ENCODE measurements around the gene KCND2. TPM values are rescaled to one million over a fixed set of nuclear protein-coding genes. Genes with fewer than 3 reads are reported as not detected.

The KCND2 gene
- total and polyA plus RNA-seq, 7 donors, result 0.04 to 2.7 (median 0.15) TPM

DNA sequence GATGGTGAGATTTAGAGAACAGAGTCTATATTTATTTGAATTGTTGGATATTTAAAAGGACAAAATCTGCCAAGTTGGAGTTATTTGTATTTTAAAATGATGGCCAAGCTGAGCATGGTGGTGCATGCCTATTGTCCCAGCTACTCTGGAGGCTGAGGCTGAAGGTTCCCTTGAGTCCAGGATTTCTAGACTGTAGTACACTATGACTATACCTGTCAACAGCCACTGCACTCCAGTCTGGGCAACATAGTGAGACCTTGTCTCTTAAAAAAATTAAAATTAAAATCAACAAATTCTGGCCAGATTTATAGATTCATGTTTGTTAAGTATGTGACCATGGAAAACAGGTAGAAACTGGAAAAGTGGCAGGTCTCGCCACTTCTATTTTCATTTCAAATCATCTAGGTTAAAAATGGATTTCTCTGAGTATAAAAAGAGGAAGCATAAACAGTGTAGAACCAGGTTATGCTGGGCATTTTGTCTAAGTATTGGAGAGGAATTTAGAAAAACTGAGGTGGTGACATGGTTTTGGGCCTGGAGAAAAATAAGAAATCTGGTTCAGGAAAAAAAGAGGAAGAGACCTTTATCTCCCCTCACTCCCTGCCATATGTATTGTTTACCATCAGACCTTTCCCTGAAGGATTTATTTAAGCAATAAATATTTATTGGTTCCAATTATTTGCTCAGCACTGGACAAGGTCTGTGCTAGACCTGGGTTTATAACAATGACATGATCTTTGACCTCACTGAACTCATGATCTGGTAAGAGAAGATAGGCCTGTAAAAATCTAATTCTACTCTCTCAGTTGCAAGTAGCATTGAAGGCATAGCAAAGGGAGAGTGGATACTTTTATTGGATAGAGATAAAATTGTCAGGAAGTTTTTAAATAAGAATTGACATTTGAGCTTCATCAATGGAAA, 450.8 kb downstream of the KCND2 start:
- Histone ChIP-seq H3K27me3 (ENCODE audit: insufficient read depth in 3 of 3, low read length in 2 of 3) (no peaks in the 10 kb centered on the region), H3K9me3 (no peaks in the 10 kb centered on the region), H3K4me3 (no peak overlapping the region), H3K27ac (no peak overlapping the region), H3K36me3 (ENCODE audit: insufficient read depth in 1 of 2, low read depth in 1 of 2) (no peaks in the 10 kb centered on the region), H3K4me1 (no peaks in the 10 kb centered on the region)
- no peak for TF ChIP-seq CTCF (IDR thresholded peaks at IDR 0.05)
- 97 to 100% (median 97%) methylated on average over 1 of the region's 1 CpG for WGBS, 3 donors
- intact Hi-C loops (cut with DNase I), result no loop called here
- DNase-seq (no peak), ATAC-seq (no peak)

- DNase-seq, result no peak
- H3K4me3 ChIP-seq, result no peak overlapping the region
- no peak for TF ChIP-seq CTCF (IDR thresholded peaks at IDR 0.05)
- H3K4me1 ChIP-seq, result no peaks in the 10 kb centered on the region
- no peaks in the 10 kb centered on the region for H3K9me3 ChIP-seq
- intact Hi-C loops (cut with DNase I), result no loop called here
- no peak overlapping the region for H3K27ac ChIP-seq
- WGBS, 3 donors, result 67 to 72% (median 67%) methylated on average over 2 of the region's 2 CpGs
- H3K36me3 ChIP-seq (ENCODE audit: insufficient read depth in 1 of 2, low read depth in 1 of 2), result no peaks in the 10 kb centered on the region
- H3K27me3 ChIP-seq (ENCODE audit: insufficient read depth in 3 of 3, low read length in 2 of 3), result no peaks in the 10 kb centered on the region
- ATAC-seq, result no peak
Measured at GRCh38 chr7:120724448-120724847, 451.5 kb downstream of the KCND2 start.

DNA sequence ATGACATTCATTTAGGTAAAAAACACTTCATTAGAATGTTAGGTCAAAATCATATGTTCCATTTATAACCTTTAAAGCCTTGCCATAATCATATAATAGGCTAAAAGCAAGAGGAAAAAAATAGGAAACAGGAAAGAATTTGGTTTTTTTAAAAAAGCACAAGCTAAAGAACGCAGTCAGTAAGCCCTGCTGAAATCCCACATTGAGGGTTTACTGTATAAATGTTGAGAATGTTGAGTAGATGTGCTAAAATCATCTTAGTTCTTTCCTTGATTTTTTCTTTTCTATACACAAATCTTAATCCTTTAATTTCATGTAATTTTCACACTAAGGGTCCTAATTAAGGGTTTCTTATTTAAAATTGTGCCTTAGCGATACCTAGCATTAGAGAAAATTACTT, 452.0 kb downstream of the KCND2 start:
- 61 to 63% (median 61%) methylated on average over 2 of the region's 2 CpGs for WGBS, 3 donors

DNA sequence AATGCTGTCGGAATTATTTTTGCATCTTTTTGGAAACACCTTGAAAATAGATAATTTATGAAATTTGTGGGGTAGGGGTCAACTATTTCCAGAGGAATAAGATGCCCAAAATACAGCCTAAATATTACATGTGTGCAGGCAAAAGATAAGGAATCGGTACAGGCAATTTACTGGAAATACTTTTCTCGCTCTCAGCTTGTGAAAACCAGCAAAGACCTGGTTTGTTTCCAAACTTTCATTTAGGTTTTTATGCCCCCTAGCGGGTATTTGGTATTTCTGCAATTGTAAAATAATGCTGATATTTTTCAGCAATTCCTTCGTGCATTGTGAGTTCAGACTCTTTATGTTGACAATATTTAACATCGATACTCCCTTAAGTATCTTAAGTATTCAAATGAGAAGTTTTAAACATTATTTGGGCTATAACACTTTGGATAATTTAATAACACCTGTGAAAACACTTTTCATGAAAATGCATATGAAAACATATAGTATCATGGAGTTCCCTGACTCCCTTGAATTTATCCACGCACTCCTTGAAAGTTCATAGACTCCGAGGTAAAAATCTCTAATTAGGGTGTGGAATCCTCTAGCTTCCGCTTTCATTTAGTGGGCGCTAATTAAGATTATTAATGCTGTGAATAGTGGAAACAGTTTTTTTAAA, 452.5 kb downstream of the KCND2 start:
- TF ChIP-seq CTCF (IDR thresholded peaks at IDR 0.05), result peak; percentile 55
- Histone ChIP-seq H3K4me3 (no peak overlapping the region), H3K27me3 (ENCODE audit: insufficient read depth in 3 of 3, low read length in 2 of 3) (no peaks in the 10 kb centered on the region), H3K36me3 (ENCODE audit: insufficient read depth in 1 of 2, low read depth in 1 of 2) (no peaks in the 10 kb centered on the region), H3K4me1 (no peaks in the 10 kb centered on the region), H3K27ac (no peak overlapping the region), H3K9me3 (no peaks in the 10 kb centered on the region)
- intact Hi-C loops (cut with DNase I), result no loop called here
- ATAC-seq, result no peak
- WGBS, 3 donors, result 36 to 42% (median 39%) methylated on average over 10 of the region's 10 CpGs
- no peak for DNase-seq

More for the DNA sequence above, 452.0 kb downstream of the KCND2 start:
- Histone ChIP-seq H3K4me3 (no peak overlapping the region), H3K27ac (no peak overlapping the region), H3K4me1 (no peaks in the 10 kb centered on the region), H3K27me3 (ENCODE audit: insufficient read depth in 3 of 3, low read length in 2 of 3) (no peaks in the 10 kb centered on the region), H3K36me3 (ENCODE audit: insufficient read depth in 1 of 2, low read depth in 1 of 2) (no peaks in the 10 kb centered on the region), H3K9me3 (no peaks in the 10 kb centered on the region)
- ATAC-seq (no peak), DNase-seq (no peak)
- no peak for TF ChIP-seq CTCF (IDR thresholded peaks at IDR 0.05)
- intact Hi-C loops (cut with DNase I), result no loop called here
